ENCODE data around the gene KHDC4.
"Not testable (repeated sequence)": the region's sequence is repeated elsewhere in the genome, so short reads cannot be mapped to it uniquely, and the experiment has no call there.

Gene KHDC4

DNA sequence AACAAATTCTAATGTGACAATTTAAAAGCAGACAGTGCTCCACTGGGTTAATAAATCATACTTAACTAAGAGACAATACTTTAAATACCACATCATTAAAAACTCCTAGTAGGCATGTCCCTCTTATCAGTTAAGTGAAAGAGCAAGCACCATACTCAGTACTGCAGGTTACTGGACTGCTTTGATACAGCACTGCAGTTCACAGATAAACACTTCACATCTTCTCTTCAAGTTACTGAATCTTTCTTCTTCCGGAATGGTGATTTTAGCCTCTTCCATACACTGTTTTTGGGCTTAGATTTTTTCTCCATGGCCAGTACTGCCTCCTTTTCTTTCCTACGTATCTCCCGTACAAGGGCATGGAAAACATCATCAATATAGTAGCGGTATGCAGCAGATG is 34.1 kb downstream of the KHDC4 start:
- DNase-seq (ENCODE audit: low read depth): no peak

DNA sequence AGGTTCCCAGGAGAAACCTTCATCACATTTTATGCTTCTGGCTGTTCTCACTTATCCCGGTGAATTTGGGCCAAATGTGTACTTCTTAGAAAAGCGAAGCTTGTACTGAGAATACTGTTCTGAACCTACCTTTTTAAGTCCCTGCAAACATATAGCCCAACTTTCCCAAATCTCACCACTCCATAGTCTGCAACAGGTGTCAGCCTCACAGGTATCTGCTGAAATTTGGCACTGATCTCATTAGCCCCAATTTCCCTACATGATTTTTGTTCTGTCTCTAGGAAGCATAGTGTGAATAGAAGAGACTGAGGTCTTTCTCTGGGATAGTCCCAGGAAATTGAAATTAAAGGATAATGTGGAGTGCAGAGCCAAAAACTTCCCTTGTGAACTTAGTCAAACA is 34.5 kb downstream of the KHDC4 start:
- no peak for DNase-seq (ENCODE audit: low read depth)

DNA sequence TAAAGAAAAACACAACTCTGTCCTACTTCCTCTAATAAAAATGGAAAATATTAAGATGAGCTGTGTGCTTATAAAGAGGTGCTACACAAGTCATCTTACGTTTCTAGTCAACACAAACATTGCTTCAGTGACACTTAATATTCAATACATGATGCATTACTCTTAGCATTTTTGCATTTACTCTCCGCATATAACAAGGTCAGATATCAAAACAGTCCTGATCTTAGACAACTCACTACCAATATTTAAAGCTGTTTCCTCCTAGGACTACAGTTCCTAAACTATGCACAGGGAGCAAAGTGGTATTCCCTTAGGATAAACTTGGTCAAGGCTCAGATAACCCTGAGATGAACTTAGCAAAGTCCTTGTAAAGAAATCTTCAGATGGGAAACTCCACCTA is 35.3 kb downstream of the KHDC4 start:
- DNase-seq (ENCODE audit: low read depth): no peak

DNA sequence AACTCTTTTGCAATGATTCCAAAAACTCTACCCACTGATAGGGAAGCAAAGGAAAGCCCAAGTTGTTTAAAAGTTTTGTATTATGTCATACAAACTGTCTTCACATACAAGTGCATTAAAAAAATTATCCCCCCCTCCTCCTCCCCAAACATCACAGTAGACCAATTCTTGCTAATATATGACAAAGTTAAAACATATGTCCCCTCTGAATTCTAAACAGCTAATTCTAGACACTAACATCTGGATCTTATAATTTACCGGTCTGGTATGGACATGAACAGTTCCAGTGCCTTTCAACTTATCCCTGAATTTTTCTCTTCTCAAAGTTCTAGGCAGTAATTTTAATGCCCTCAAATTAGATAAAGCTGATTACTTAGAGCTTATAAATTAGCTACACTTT is 36.5 kb downstream of the KHDC4 start:
- no peak for DNase-seq (ENCODE audit: low read depth)

DNA sequence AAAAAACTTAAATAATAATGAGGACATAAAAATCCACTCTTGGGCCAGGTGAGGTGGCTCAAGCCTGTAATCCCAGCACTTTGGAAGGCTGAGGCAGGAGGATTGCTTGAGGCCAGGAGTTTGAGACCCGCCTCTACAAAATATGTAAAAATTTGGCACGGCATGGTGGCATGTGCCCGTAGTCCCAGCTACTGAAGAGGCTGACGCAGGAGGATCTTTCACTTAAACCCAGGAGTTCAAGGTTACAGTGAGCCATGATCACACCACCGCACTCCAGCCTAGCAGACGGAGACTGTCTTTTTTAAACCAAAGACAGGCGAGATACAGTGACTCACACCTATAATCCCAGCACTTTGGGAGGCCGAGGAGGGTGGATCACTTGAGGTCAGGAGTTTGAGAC is 37.7 kb downstream of the KHDC4 start:
- not testable (repeated sequence) for DNase-seq (ENCODE audit: low read depth)

DNA sequence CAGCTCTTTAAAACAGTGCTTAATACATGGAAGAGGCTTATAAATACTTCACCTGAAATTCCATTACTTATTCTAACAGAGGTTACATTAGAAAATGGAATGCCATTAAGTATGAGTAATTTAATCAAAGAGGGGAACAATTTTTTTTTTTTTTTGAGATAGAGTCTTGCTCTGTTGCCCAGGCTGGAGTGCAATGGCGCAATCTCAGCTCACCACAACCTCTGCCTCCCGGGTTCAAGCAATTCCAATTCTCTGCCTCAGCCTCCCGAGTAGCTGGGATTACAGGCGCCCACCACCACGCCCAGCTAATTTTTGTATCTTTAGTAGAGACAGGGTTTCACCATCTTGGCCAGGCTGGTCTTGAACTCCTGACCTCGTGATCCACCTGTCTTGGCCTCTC is 38.6 kb downstream of the KHDC4 start:
- not testable (repeated sequence) for DNase-seq (ENCODE audit: low read depth)

DNA sequence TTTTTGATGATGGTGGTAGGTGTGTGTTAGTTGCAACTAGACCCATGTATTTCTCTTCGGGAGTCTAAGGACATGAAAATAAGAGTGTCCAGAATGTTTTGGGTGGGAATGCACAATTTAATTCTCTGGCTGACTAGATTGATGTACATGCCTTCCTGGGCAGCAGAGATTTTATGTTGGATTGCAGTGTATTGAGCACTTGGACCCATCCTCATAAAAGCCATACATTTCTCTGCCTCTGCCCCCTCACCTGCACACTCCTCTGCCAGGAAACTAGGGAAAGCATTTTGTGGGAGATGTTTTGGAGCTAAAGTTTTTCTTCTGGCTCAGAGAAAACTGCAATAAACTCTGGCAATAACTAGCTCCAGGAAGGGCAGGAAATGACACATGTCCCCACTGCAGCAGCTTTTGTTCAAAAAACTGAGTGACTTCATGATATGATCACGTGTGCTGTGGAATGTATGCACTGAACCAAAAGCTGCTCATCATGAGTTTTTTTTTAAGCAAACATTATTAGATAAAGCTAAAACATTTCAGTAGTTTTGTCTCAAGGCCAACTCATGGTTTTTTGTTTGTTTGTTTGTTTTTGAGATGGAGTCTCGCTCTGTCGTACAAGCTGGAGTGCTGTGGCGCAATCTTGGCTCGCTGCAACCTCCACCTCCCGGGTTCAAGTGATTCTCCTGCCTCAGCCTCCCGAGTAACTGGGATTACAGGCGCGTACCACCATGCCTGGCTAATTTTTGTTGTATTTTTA is 40.6 kb downstream of the KHDC4 start:
- no peak for DNase-seq (ENCODE audit: low read depth)

DNA sequence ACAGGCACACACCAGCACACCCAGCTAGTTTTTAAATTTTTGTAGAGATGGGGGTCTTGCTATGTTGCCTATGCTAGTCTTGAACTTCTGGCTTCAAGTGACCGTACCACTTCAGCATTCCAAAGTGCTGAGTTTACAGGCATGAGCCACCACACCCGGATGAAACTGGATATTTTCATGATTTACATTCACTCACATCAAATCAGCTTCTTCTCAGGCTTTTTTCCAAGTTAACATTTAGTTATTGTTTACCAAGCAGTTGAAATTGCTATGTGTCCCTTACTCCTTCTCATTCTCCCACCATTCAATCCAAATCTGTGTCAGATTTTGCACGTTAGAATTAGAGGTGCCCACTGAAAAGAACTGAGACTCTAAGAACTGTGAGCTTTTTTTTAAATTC is 41.4 kb downstream of the KHDC4 start:
- no peak for DNase-seq (ENCODE audit: low read depth)

DNA sequence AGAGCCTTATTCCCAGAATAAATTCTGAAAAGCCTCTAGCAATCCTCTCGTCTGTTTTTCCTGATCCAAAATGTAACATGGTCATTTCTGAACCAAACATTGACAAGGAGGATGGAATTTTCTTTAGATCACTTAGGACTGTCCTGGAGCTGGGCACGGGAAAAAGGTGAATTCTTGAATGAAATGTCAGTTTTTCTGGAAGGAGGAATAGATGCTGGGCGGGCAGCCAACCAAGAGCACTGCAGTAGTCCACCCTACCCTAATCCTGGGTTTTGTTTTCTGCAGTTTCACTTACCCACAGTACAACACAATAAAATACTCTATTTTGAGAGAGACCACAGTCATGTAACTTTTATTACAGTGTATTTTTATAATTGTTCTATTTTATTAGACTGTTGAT is 44.0 kb downstream of the KHDC4 start:
- DNase-seq (ENCODE audit: low read depth): no peak

DNA sequence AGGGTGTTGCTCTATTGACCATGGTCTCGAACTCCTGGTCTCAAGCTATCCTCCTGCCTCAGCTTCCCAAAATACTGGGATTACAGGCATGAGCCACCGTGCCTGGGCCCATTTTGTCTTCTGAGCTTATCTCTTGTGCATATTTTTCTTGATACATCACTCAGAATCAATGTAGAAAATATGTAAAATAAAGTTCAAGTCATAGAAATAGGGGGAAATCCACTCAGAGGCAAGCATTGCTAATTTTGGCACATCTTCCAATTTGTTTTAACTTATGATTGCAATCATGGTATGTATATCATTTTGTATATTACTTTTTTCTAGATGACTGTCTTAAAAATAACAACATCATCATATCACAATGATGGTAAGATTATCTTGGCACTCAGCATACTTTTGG is 44.6 kb downstream of the KHDC4 start:
- DNase-seq (ENCODE audit: low read depth): no peak

DNA sequence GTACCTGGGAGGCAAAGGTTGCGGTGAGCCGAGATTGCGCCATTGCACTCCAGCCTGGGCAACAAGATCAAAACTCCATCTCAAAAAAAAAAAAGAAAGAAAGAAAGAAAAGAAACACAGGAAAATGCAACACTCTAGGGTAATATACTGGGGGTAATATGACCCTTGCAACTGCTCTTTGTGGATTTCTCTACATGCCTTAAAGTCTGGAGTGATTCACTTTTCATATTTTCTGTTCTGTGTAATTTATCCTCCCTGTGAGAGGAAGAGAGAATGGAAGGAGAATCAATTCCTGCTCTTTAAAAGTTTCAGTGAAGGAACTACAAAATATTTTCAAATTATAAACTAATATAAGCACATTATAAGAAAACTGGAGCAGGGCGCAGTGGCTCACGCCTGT is 45.7 kb downstream of the KHDC4 start:
- no peak for DNase-seq (ENCODE audit: low read depth)

DNA sequence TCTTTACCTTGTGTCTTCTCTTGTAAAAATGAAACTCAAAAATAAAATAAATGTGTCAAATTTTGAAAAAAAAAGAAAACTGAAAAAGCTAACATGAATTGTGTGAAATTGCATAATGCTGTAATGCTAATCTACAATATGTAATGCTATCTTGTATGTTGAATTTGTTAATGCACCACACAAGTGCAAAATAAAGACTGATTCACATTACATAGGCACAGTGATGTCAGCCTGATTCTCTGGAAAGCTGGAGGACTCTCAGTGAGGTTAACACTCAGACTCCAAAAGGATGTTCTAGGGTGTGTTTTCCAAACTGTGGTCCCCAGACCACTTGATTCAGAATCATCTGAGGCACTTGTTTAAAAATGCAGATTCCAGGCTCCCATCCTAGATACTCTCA is 49.2 kb downstream of the KHDC4 start:
- no peak for DNase-seq (ENCODE audit: low read depth)

DNA sequence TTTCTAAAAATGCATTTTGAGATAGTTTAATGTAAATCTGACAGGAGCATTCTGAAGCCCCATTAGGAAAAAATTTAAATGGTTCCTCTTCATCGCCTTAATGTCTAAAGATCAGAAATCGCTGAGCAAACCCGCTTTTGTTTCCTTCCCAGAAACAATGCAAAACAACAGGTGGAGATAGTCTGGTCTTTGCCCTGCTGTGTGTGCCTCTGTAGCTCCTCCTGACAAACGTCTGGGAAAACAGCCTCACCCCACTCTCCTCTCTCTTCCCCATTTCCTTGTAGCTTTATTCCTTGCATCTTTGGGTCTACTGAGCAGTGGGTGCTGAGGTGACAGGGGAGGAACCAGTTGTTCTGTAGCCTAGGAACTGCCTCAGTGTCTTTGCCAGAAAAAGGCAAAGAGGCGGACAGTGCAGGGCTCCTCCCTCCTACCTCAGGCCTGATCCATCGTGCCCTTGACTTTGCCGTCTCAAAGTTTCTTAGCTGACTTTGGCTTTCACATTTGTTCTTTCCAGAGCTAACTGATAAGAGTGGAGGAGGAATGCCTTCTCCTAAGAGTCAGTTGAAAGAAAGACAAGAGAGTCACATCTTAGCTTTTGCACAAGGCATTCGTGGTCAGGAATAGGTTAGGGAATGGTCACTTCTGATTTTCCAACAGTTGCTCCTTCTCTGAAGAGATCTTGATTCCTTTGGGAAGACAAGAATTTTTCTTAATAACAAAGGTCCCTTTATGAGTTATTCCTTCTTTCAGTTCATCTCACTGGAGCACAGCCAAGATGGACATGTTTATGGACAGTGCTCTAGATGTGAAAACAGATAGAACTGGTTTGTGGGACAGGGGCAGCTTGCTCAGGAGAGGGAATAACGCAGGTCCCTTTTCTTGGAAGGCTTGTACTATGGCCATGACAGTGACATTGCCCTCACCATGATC is 49.9 kb downstream of the KHDC4 start:
- DNase-seq (ENCODE audit: low read depth): no peak

DNA sequence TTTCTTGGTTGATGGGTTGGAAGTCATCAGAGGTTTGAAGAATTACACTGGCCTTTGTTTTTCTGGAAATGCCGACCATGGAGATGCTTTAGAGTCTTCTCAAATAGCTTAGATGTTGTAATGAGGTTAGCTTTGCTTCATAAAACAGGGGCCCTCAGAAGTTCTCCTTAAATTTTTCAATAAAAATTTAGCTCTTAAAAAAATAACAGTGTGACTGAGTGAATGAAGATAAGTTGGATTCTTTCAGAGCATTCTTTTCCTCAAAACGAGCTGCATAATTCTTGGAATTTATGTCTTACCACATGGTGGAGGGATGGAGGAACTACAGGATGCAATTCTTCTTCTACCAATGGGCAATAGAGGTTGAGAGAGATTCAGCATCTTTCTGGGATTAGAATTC is 51.4 kb downstream of the KHDC4 start:
- DNase-seq (ENCODE audit: low read depth): no peak

DNA sequence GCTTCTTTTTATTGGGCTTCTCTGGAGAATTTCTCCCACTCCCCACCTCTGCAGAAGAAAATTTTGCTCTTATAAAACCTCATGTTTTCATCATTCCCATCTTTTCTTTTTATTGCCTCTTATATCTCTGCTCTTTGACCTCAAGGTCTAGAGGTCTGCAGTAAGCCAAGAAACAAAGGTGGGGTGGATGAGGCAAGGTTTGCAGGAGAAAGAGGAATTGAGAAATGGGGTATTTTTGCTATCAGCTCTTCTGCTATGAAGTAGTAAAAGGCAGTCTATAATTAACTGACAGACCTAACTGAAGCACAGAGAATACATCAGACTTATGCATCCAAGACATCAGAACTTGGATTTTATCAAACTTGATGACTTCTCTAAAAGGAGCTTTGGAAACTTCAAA is 52.0 kb downstream of the KHDC4 start:
- DNase-seq (ENCODE audit: low read depth): no peak

DNA sequence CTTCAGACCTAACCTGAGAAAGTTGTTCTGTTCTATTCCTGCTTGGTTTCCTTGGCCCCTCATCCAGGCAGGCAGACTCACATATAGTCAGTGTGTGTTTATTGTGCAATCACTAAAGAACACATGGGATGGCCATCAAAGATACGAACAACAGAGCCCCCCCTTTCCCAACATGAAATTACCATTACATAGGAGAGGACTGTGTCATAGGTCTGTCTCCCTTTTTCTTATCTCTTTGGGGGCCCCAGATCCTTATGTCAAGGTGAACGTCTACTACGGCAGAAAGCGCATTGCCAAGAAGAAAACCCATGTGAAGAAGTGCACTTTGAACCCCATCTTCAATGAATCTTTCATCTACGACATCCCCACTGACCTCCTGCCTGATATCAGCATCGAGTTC is 53.3 kb downstream of the KHDC4 start:
- DNase-seq (ENCODE audit: low read depth): no peak

DNA sequence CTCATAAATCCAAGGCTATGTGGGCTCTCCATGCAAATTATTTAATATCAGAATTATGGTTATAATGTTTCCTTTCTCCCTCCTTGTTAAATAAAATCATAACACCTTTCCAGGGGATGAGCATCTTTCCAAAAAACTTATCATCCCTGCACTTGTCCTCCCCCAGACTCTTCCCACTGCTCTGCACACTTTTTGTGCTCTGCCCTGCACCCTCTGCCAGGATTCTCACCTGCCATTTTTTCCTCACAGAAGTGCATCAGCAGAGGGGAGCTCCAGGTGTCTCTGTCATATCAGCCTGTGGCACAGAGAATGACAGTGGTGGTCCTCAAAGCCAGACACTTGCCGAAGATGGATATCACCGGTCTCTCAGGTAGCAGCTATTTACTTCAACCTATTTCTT is 54.0 kb downstream of the KHDC4 start:
- DNase-seq (ENCODE audit: low read depth): no peak

DNA sequence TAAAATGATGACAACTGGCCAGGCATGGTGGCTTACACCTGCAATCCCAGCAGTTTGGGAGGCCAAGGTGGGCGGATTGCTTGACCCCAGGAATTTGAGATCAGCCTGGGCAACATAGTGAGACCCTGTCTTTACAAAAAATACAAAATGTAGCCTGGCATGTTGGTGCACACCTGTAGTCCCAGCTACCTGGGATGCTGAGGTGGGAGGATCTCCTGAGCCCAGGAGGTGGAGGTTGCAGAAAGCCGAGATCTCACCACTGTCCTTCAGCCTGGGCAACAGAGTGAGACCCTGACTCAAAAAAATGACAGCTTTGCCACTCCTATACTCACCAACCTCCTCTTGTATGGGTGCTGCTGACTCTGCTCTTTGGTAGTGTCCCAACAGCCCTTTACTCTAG is 56.3 kb downstream of the KHDC4 start:
- no peak for DNase-seq (ENCODE audit: low read depth)

DNA sequence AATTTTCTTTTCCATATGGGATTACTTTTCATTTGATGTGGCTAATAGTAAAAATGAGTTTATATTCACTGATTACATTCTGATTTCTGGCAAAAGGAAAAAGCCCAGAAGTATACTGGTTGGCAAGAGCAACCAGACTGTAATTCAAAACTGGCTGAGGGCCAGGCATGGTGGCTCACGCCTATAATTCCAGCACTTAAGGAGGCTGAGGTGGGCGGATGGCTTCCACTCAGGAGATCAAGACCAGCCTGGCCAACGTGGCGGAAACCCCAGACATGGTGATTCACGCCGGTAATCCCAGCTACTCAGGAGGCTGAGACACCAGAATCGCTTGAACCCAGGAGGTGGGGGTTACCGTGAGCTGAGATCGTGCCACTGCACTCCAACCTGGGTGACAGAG is 60.4 kb downstream of the KHDC4 start:
- DNase-seq (ENCODE audit: low read depth): no peak

DNA sequence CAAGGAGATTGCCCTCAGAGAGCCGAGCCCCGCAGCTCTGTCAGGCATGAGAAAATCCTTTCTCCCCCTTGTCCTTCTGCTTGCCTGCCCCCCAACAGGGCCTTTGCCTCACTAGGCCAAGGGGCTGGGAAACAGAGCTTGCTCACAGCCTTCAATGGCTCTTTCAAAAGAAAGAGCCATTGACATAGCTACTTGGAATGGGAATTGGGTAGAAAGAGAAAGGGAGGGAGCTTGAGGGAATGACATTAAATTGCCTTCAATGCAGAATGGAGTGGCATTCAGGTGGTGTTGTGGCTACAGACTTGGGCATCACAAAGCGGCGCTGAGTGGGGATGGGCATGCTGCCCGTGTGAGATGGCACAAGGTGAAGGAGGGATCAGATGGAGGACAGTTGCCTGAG is 61.7 kb downstream of the KHDC4 start:
- DNase-seq (ENCODE audit: low read depth): no peak

DNA sequence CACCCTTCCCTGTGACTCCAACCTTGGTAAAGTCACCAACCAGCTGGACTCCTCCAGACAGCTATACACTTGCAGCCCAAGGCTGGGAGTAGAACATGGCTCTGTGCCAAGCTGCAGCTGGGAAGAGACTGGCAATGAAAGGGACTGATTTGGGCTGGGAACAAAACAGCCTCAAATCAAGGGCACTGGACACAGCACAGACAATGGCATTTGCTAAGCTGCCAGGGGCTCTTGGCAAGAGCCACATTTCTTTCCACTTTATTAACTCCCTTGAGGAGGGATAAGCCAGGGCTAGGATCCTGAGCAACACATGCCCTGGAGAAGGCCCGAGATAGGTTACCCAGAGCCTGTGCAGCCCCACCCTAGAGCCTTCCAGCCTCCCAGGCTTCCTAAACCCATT is 62.8 kb downstream of the KHDC4 start:
- DNase-seq (ENCODE audit: low read depth): no peak

DNA sequence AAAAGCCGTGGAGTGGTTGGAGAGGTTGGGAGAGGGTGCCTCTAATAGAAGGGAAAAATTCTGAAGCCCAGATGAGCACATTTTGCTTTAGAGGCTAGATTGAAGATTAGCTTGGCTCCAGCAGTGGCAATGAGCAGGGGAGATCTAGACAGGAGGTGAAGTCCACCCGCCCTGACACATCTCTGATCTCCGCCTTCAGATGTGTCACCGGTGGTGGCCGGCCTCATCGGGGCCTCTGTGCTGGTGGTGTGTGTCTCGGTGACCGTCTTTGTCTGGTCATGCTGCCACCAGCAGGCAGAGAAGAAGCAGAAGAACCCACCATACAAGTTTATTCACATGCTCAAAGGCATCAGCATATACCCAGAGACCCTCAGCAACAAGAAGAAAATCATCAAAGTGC is 66.4 kb downstream of the KHDC4 start:
- DNase-seq (ENCODE audit: low read depth): no peak

DNA sequence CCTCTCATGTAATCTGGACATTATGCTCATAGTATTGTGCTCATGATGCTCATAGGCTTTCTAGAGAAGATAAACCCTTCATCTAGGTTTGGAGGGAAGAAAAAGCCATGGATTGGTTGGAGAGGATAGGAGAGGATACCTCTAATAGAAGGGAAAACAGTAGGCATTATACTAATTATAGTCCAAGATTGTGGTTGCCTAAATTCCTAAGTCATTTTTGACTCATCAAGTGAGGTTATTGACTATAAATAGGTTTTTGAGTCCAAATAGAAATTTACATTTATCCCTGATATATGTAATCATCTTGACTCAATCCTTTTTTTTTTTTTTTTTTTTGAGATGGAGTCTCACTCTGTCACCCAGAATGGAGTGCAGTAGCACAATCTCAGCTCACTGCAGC is 69.8 kb downstream of the KHDC4 start:
- no peak for DNase-seq (ENCODE audit: low read depth)
